OCI-LY1 (cell line): Measurements from ENCODE around the gene PTPN18.

ENCODE experiments used
- EZH2 ChIP-seq: fragments of 200-600 bp; sonication (generic), shearing (Covaris generic); IDR thresholded peaks from 2 replicates; pipeline ENCODE4 v1.8.0; 2017; ENCODE audit warnings: borderline replicate concordance, mixed run types, mild to moderate bottlenecking, antibody characterized with exemption, low read length, moderate library complexity, mixed read lengths
- TF ChIP-seq, protein P1 (sequence below): fragments of 200-600 bp; sonication (generic), shearing (Covaris generic); IDR thresholded peaks from 2 replicates; pipeline ENCODE4 v1.5.1; 2017; ENCODE audit warnings: mild to moderate bottlenecking, antibody characterized with exemption, low read length, moderate library complexity, mixed read lengths

DNA sequence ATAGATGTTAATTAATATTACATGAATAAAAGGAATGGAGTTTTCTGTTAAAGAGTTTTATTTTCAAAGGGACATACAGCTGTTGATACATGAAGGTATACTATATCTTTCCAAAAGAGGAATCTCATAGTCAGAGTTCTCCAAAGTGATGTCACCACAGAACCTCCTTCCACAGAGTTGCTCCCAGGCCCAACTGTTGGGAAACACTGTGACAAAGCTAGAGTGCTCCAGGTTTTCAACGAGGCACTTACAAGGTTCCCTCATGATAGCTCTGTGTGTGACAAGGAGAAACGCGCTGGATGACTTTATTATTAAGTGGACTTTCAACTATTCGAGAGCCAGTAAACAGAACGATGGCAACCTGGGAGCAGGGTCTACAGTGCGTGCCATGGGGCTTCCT, 33.5 kb downstream of the PTPN18 start:
- TF ChIP-seq EZH2 = no peak
- TF ChIP-seq, protein P1, sequence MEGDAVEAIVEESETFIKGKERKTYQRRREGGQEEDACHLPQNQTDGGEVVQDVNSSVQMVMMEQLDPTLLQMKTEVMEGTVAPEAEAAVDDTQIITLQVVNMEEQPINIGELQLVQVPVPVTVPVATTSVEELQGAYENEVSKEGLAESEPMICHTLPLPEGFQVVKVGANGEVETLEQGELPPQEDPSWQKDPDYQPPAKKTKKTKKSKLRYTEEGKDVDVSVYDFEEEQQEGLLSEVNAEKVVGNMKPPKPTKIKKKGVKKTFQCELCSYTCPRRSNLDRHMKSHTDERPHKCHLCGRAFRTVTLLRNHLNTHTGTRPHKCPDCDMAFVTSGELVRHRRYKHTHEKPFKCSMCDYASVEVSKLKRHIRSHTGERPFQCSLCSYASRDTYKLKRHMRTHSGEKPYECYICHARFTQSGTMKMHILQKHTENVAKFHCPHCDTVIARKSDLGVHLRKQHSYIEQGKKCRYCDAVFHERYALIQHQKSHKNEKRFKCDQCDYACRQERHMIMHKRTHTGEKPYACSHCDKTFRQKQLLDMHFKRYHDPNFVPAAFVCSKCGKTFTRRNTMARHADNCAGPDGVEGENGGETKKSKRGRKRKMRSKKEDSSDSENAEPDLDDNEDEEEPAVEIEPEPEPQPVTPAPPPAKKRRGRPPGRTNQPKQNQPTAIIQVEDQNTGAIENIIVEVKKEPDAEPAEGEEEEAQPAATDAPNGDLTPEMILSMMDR = no peak
